OCI-LY1 (cell line): ENCODE measurements around the gene STK32C.

Experiments used
- EZH2 ChIP-seq: fragments of 200-600 bp; sonication (generic), shearing (Covaris generic); IDR thresholded peaks from 2 replicates; pipeline ENCODE4 v1.8.0; 2017; ENCODE audit warnings: borderline replicate concordance, mixed run types, mild to moderate bottlenecking, antibody characterized with exemption, low read length, moderate library complexity, mixed read lengths
- TF ChIP-seq, protein P1 (sequence below): fragments of 200-600 bp; sonication (generic), shearing (Covaris generic); IDR thresholded peaks from 2 replicates; pipeline ENCODE4 v1.5.1; 2017; ENCODE audit warnings: mild to moderate bottlenecking, antibody characterized with exemption, low read length, moderate library complexity, mixed read lengths

DNA sequence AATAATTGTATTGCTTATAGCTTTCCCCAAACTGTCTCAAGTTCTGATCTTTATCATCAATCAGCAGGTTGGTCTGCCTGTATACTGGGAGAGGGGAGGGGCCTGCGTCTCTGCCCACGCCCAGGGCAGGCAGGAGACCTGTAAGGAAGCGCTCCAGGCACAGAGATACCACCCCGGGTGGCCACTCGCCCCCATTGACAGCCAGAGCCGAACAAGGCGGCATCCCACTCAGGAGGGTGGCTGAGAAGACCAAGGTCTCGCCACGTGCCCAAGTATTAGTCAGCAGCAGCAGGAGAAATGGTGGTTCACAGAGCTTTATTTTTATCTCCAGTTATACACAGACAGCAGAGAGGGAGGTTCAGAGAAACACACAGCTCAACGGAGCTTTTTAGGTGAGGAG, 7.2 kb downstream of the STK32C start:
- TF ChIP-seq, protein P1, sequence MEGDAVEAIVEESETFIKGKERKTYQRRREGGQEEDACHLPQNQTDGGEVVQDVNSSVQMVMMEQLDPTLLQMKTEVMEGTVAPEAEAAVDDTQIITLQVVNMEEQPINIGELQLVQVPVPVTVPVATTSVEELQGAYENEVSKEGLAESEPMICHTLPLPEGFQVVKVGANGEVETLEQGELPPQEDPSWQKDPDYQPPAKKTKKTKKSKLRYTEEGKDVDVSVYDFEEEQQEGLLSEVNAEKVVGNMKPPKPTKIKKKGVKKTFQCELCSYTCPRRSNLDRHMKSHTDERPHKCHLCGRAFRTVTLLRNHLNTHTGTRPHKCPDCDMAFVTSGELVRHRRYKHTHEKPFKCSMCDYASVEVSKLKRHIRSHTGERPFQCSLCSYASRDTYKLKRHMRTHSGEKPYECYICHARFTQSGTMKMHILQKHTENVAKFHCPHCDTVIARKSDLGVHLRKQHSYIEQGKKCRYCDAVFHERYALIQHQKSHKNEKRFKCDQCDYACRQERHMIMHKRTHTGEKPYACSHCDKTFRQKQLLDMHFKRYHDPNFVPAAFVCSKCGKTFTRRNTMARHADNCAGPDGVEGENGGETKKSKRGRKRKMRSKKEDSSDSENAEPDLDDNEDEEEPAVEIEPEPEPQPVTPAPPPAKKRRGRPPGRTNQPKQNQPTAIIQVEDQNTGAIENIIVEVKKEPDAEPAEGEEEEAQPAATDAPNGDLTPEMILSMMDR: no peak
- TF ChIP-seq EZH2: no peak
